Iris pigment epithelial cell (primary cell): ENCODE data around the gene IL26.

Source experiments
- DNase-seq: peaks from one replicate; pipeline ENCODE4 v3.0.0-alpha.2; 2011; ENCODE audit warnings: low read depth

IL26 gene

GRCh38 chr12:68156636-68157035 lies 69.0 kb downstream of the IL26 start:
- DNase-seq, result no peak

- no peak for DNase-seq
Measured at GRCh38 chr12:68154779-68155178, 70.8 kb downstream of the IL26 start.
